Islet of Langerhans (tissue), 1 donor: ENCODE measurements around the gene FKBP15.
"Not testable (repeated sequence)": the region's sequence is repeated elsewhere in the genome, so short reads cannot be mapped to it uniquely, and the experiment has no call there.

Source experiments
- FAIRE-seq: peaks from one replicate; lab custom pipeline; 2011; peaks lifted over from hg19 to GRCh38; lab: Jason Lieb, UNC

The FKBP15 gene

GRCh38 chr9:113235701-113236255, 14.7 kb upstream of the FKBP15 start:
- FAIRE-seq = not testable (repeated sequence)

- no peak for FAIRE-seq
Measured at GRCh38 chr9:113231701-113232100, 10.6 kb upstream of the FKBP15 start.

- no peak for FAIRE-seq
Measured at GRCh38 chr9:113228130-113228665, 7.1 kb upstream of the FKBP15 start.

- FAIRE-seq = no peak
Measured at GRCh38 chr9:113227436-113227835, 6.4 kb upstream of the FKBP15 start.

GRCh38 chr9:113223963-113224362, 2.9 kb upstream of the FKBP15 start:
- no peak for FAIRE-seq

GRCh38 chr9:113222482-113222841, 1.4 kb upstream of the FKBP15 start:
- FAIRE-seq = no peak

GRCh38 chr9:113221800-113222481, 864 bp upstream of the FKBP15 start:
- FAIRE-seq = no peak

DNA sequence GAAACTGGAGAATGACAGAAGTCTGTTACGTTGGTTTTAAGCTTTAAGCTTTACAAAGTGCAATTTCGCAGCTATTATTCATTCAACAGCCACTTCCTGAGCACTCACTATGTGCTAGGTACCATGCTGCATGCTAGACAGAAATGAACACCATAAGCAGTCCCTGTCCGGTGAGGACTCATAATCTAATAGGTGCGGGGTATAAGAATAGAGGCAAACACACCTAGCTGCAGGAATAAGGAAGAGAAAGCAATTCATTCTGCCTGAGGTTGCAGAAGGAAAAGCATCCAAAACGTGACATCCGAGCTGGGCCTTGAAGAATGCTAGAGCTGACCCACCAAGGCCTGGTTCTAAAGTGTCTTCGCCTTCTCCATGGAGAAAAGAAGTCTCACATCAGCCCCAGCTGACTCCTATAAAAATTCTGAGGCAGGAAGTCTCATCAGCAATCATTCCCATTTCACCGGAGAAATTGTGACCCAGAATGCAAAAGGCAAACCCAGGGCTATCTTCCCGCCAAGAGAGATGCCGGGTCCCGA, 542 bp downstream of the FKBP15 start:
- no peak for FAIRE-seq

- FAIRE-seq = no peak
Measured at GRCh38 chr9:113219969-113220368, 1.1 kb downstream of the FKBP15 start.

- FAIRE-seq = no peak
Measured at GRCh38 chr9:113219186-113219936, 1.7 kb downstream of the FKBP15 start.

GRCh38 chr9:113216406-113216805, 4.7 kb downstream of the FKBP15 start:
- FAIRE-seq = no peak

DNA sequence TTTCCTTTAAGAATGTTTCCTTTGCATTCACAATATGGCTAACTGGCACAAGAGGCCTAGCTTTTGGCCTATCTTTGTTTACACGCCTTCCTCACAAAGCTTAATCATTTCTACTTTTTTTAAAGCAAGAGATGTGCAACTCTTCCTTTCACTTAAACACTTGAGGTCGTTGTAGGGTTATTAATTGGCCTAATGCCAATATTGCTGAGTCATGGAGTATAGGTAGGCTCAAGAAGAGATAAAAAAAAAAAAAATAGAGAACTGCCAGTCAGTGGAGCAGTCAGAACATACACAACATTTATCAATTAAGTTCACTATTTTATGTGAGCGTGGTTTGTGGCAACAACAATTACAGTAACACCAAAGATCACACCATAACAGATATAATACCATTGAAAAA, 5.9 kb downstream of the FKBP15 start:
- no peak for FAIRE-seq

- no peak for FAIRE-seq
Measured at GRCh38 chr9:113210815-113211214, 10.3 kb downstream of the FKBP15 start.

- FAIRE-seq = no peak
Measured at GRCh38 chr9:113205861-113206260, 15.2 kb downstream of the FKBP15 start.

GRCh38 chr9:113205432-113205831, 15.6 kb downstream of the FKBP15 start:
- no peak for FAIRE-seq

DNA sequence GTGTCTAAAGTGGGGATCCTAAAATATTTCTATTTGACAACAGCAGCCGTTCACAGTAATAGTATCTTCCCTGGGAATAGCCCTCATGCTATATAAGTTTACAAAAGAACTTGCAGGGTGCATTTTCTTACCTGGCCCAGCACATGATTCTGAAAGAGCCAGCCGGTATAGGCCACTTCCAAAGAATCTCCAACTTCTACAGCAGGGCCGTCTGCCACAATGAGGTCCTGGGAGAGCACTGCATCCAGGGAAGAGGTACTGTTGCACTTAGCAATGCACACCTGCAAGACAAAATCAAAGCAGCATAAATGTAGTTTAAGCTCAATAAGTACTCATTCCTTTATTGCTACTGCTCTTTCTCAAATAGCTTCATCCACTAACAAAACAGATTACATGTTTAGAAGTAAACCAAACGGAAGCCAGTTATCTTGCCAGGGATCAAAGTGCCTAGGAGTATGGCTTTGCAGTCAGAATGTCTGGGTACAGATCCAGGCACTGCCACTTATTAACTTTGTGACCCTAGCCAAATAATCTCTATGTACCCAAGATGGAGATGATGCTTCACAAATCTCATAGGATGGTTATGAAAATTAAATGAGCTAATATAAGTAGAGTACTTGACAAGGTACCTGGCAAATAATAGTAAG, 21.3 kb downstream of the FKBP15 start:
- no peak for FAIRE-seq

DNA sequence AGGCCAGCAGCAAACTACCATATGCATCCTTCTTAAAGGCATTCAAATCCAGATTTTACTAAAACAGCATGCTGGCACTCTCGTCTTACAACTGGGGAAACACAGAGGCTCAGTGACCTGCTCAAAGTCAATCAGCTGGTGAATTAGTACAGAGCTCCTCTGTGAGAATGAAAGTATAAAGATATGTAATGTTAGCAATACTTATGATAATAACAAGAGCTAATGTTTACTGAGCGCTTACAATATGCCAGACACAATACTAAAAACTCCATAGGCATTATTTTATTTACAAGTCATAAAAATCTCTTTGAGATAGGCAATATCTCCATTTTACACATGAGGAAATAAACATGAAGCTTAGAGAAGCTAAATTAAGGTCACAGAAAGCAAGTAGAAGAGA, 28.6 kb downstream of the FKBP15 start:
- no peak for FAIRE-seq

GRCh38 chr9:113187929-113188595, 33.0 kb downstream of the FKBP15 start:
- FAIRE-seq = no peak

GRCh38 chr9:113186137-113186755, 34.8 kb downstream of the FKBP15 start:
- no peak for FAIRE-seq

- no peak for FAIRE-seq
Measured at GRCh38 chr9:113185271-113185670, 35.8 kb downstream of the FKBP15 start.

GRCh38 chr9:113184539-113184938, 36.5 kb downstream of the FKBP15 start:
- no peak for FAIRE-seq
